ENCODE data around the gene ANP32E.
A peak's percentile ranks its signal among the peaks of the same experiment; 100 is the strongest.

GRCh38 chr1:150213170-150214098 is 22.5 kb downstream of the ANP32E start:
- TF ChIP-seq CTCF (optimal IDR thresholded peaks at IDR 0.05 in 1 of 3, IDR thresholded peaks at IDR 0.05 in 1 of 3, conservative IDR thresholded peaks at IDR 0.05 in 1 of 3; ENCODE audit: extremely low read depth in 1 of 3, insufficient read depth in 2 of 3, low read length in 3 of 3) (peak in 1 of 3 experiments; percentile 10), EZH2 (IDR thresholded peaks at IDR 0.05; ENCODE audit: low read length) (no peak)

All from keratinocyte (primary cell).